ENCODE data around the gene AMBRA1. TPM values are rescaled to one million over a fixed set of nuclear protein-coding genes. Genes with fewer than 3 reads are reported as not detected.

Gene AMBRA1
- total RNA-seq, 6 donors from 2014 or later, result 22.9 to 55.7 (median 33.2) TPM

- Histone ChIP-seq H3K9me3 (no peaks in the 10 kb centered on the region), H3K4me1 (no peaks in the 10 kb centered on the region), H3K27me3 (no peaks in the 10 kb centered on the region), H3K4me3 (no peak overlapping the region), H3K36me3 (peaks cover 0 to 2% (median 0%) of the 10 kb centered on the region in 4 donors), H3K27ac (no peak overlapping the region)
- no peak for TF ChIP-seq CTCF (IDR thresholded peaks at IDR 0.05)
- TF ChIP-seq POLR2A (IDR thresholded peaks at IDR 0.05), result no peak
- no peak for TF ChIP-seq POLR2AphosphoS5 (IDR thresholded peaks at IDR 0.05)
- TF ChIP-seq EP300 (IDR thresholded peaks at IDR 0.05), result no peak
- 94% methylated on average over 4 of the region's 4 CpGs for WGBS, 2 donors
- ATAC-seq (ENCODE audit: low FRiP score in 2 of 2), result no peak
- no peak for DNase-seq
These were observed 140.8 kb downstream of the AMBRA1 start for GRCh38 chr11:46452918-46453517.

DNA sequence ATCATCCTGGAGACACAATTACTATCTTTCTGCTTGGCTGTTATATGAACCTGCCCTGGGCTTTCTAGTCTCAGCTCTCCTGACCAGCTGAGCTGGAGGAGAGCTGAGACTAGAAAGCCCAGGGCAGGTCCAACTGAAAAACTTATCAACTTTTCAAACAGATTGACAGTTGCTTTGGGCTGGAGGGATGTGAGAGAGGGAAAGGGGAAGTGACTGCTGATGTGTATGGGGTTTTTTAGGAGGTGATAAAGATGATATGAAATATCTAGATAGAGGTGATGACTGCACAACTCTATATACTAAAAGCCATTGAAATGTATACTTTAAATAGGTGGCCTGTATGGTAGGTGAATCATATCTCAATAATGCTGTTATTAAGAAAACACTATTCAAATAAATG is 142.1 kb downstream of the AMBRA1 start:
- Histone ChIP-seq H3K4me3 (no peak overlapping the region), H3K27me3 (no peaks in the 10 kb centered on the region), H3K9me3 (no peaks in the 10 kb centered on the region), H3K36me3 (peaks cover 0 to 2% (median 0%) of the 10 kb centered on the region in 4 donors), H3K4me1 (peaks cover 0 to 3% (median 1%) of the 10 kb centered on the region in 4 donors), H3K27ac (no peak overlapping the region)
- no peak for TF ChIP-seq POLR2A (IDR thresholded peaks at IDR 0.05)
- ATAC-seq (ENCODE audit: low FRiP score in 2 of 2) (no peak), DNase-seq (no peak)

GRCh38 chr11:46450846-46451477 is 142.9 kb downstream of the AMBRA1 start:
- H3K27ac ChIP-seq, result no peak overlapping the region
- no peaks in the 10 kb centered on the region for H3K27me3 ChIP-seq
- peaks cover 7 to 11% (median 8%) of the 10 kb centered on the region in 4 donors for H3K4me1 ChIP-seq
- TF ChIP-seq CTCF (IDR thresholded peaks at IDR 0.05) (no peak), POLR2A (IDR thresholded peaks at IDR 0.05) (no peak), EP300 (IDR thresholded peaks at IDR 0.05) (no peak), POLR2AphosphoS5 (IDR thresholded peaks at IDR 0.05) (no peak)
- WGBS, 2 donors, result 87 to 90% methylated on average over 3 of the region's 3 CpGs
- ATAC-seq (ENCODE audit: low FRiP score in 2 of 2) (no peak), DNase-seq (no peak)
- H3K9me3 ChIP-seq, result no peaks in the 10 kb centered on the region
- peaks cover 0 to 2% (median 0%) of the 10 kb centered on the region in 4 donors for H3K36me3 ChIP-seq
- H3K4me3 ChIP-seq, result no peak overlapping the region

DNA sequence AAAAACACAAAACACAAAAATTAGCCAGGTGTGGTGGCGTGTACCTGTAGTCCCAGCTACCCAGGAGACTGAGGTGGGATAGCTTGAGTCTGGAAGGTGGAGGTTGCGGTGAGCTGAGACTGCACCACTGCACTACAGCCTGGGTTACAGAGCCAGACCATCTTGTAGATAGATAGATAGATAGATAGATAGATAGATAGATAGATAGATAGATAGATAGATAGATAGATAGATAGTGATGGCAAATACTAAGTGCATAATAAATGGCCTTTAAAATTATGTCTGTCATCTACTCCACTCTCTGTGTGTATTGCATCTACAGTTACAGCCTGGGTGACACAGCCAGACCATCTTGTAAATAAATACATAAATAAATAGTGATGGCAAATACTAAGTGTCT is 146.3 kb downstream of the AMBRA1 start:
- no peaks in the 10 kb centered on the region for H3K9me3 ChIP-seq
- H3K27me3 ChIP-seq, result no peaks in the 10 kb centered on the region
- 100% methylated on average over 2 of the region's 2 CpGs for WGBS, 2 donors
- no peak overlapping the region for H3K4me3 ChIP-seq
- H3K27ac ChIP-seq, result no peak overlapping the region
- ATAC-seq (ENCODE audit: low FRiP score in 2 of 2) (no peak), DNase-seq (no peak)
- TF ChIP-seq POLR2A (IDR thresholded peaks at IDR 0.05) (no peak), CTCF (IDR thresholded peaks at IDR 0.05) (no peak), EP300 (IDR thresholded peaks at IDR 0.05) (no peak), POLR2AphosphoS5 (IDR thresholded peaks at IDR 0.05) (no peak)
- peaks cover 0 to 4% (median 1%) of the 10 kb centered on the region in 4 donors for H3K36me3 ChIP-seq
- H3K4me1 ChIP-seq, result peaks cover 8 to 13% (median 11%) of the 10 kb centered on the region in 4 donors

- TF ChIP-seq CTCF (IDR thresholded peaks at IDR 0.05), result peak in 1 of 6 experiments; percentile 11
- TF ChIP-seq EP300 (IDR thresholded peaks at IDR 0.05), result no peak
- WGBS, 2 donors, result 38 to 45% methylated on average over 4 of the region's 4 CpGs
- peaks cover 2 to 15% (median 6%) of the 10 kb centered on the region in 4 donors for H3K36me3 ChIP-seq
- ATAC-seq (ENCODE audit: low FRiP score in 2 of 2) (no peak), DNase-seq (no peak)
- H3K9me3 ChIP-seq, result no peaks in the 10 kb centered on the region
- no peak overlapping the region for H3K4me3 ChIP-seq
- no peaks in the 10 kb centered on the region for H3K27me3 ChIP-seq
- peak overlapping the region in 1 of 4 donors; percentile 0 for H3K27ac ChIP-seq
- H3K4me1 ChIP-seq, result peaks cover 8 to 13% (median 11%) of the 10 kb centered on the region in 4 donors
These were observed 147.7 kb downstream of the AMBRA1 start for GRCh38 chr11:46445920-46446771.

Data from upper lobe of left lung (tissue), 6 donors.